DOHH2 (cell line): Measurements from ENCODE around the gene CHST1.

Source experiments
- CTCF ChIP-seq: fragments of 200-600 bp; sonication (generic); IDR thresholded peaks from one replicate; pipeline ENCODE4 v1.5.1; 2014; ENCODE audit warnings: antibody characterized with exemption, mild to moderate bottlenecking, low read depth, low read length; ENCODE audit not compliant: poor library complexity, severe bottlenecking
- EZH2phosphoT487 ChIP-seq: fragments of 200-600 bp; sonication (generic); IDR thresholded peaks from 2 replicates; pipeline ENCODE4 v1.6.1; 2017; ENCODE audit warnings: borderline replicate concordance, mild to moderate bottlenecking, antibody characterized with exemption, low read length, moderate library complexity, mixed read lengths

DNA sequence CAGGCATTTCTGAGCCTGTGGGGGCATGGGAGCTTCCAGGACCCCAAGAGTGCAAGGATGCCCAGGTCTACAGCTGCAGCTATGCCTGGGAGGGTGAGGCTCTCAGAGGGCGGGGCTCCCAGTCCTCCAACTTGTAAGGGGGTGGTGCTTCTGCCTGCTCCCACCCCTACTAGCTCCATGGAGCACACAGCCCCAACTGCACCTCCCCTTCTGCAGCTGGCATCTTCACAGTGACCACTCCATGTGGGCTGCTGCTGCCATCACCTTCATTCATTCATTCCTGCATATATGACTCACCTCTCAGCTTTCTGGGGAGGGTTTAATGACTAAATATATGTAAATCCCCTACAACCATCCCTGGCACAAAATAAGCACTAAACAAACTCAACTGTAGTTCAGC, 43.8 kb downstream of the CHST1 start:
- TF ChIP-seq CTCF (no peak), EZH2phosphoT487 (no peak)
